GM19043 (cell line): ENCODE results near the gene TMEM80.
A peak's percentile ranks its signal among the peaks of the same experiment; 100 is the strongest.
"Not testable (repeated sequence)": the region's sequence is repeated elsewhere in the genome, so short reads cannot be mapped to it uniquely, and the experiment has no call there.

Experiments used
- ATAC-seq: cut with Tn5 transposase; IDR thresholded peaks from one replicate; pipeline ENCODE4 v1.9.1; 2021; ENCODE audit warnings: low read depth; ENCODE audit not compliant: unreplicated experiment

TMEM80 gene

GRCh38 chr11:737899-738298, 42.3 kb downstream of the TMEM80 start:
- not testable (repeated sequence) for ATAC-seq

GRCh38 chr11:742156-742546, 46.5 kb downstream of the TMEM80 start:
- no peak for ATAC-seq

GRCh38 chr11:742571-743201, 47.1 kb downstream of the TMEM80 start:
- no peak for ATAC-seq

- no peak for ATAC-seq
Measured at GRCh38 chr11:745428-745827, 49.8 kb downstream of the TMEM80 start.

- ATAC-seq: peak; percentile 27
Measured at GRCh38 chr11:746289-747157, 50.9 kb downstream of the TMEM80 start.

GRCh38 chr11:747158-748006, 51.8 kb downstream of the TMEM80 start, which contains the start of gene TALDO1:
Gene TALDO1, plus strand, starts transcription at chr11:747464. Its CDS starts 18 bp downstream, at chr11:747482.
- ATAC-seq: peak; percentile 83

GRCh38 chr11:748007-748359, 52.4 kb downstream of the TMEM80 start:
- no peak for ATAC-seq

- no peak for ATAC-seq
Measured at GRCh38 chr11:749731-750130, 54.1 kb downstream of the TMEM80 start.
